ENCODE results near the gene LSM3. TPM values are rescaled to one million over a fixed set of nuclear protein-coding genes. Genes with fewer than 3 reads are reported as not detected.

LSM3 gene
- total RNA-seq, 2 experiments from 2014 or later, result 16.5 to 18.9 TPM

GRCh38 chr3:14138109-14138877 is 40.3 kb upstream of the LSM3 start:
- no peak overlapping the region for H3K27ac Mint-ChIP-seq
- no peak for ATAC-seq
- H3K4me1 Mint-ChIP-seq, result peaks cover 16% of the 10 kb centered on the region
- no peak for DNase-seq
- CTCF ChIA-PET, result no interaction called here
- H3K36me3 Mint-ChIP-seq, result peaks cover 15% of the 10 kb centered on the region
- H3K9me3 Mint-ChIP-seq (ENCODE audit: low read depth), result no peaks in the 10 kb centered on the region
- H3K4me3 Mint-ChIP-seq, result no peak overlapping the region
- no peaks in the 10 kb centered on the region for H3K27me3 Mint-ChIP-seq

DNA sequence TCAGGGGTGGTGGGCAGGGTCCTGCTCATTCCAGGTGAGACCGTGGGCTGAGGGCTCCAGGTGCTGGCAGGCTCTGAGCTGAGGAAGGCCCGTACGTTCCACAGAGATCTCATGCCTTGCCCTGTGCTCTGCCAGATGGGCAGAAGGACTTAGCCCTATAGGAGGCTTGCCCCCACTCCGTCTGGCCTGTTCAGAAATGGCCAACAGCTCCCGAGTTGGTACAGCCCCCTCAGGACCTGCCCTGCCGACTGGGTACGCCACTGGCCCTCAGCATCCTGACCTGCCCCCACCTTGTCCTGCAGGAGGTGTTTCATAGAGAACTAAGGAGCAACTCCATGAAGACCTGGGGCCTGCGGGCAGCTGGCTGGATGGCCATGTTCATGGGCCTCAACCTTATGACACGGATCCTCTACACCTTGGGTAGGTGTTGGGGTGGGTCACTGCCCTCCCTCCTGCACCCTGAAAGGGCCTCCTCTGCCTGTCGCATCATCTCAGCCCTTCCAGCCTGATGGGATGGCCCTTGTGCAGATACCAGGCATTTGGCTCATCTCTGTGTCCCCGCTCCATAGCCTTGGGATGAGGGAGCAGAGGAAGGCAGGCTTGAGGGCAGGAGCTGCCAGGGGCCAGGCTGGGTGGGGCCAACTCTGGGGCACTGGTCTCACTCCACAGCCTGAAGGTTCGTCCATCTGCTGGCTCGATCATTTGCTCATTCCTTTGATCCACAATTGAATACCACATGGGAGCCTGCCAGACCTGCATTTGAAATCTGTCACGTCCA is 39.5 kb upstream of the LSM3 start:
- Mint-ChIP-seq H3K36me3 (peaks cover 15% of the 10 kb centered on the region), H3K27me3 (no peaks in the 10 kb centered on the region), H3K27ac (no peak overlapping the region), H3K9me3 (ENCODE audit: low read depth) (no peaks in the 10 kb centered on the region), H3K4me1 (peaks cover 20% of the 10 kb centered on the region), H3K4me3 (no peak overlapping the region)
- CTCF ChIA-PET, result no interaction called here
- DNase-seq, result no peak
- no peak for ATAC-seq

DNA sequence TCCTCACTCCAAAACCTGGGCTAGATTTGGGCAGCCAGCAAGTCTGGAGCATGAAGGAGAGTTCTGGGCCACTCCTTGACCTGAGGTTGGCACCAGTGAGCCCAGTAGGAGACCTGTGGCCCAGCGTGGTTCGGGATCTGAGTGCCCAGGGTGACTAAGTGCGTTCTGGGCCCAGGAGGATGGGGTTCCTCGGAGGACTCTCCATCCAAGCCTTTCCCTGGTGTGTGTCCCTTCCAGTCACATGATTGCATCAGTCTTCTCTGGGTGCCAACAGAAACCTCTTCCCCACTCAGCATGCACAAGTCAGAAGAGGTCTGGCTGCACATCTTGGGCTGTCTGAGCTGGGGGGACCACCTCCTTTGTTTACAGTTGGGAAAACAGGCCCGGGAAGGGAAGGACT is 38.8 kb upstream of the LSM3 start:
- H3K4me1 Mint-ChIP-seq, result peaks cover 26% of the 10 kb centered on the region
- H3K36me3 Mint-ChIP-seq, result peaks cover 15% of the 10 kb centered on the region
- H3K4me3 Mint-ChIP-seq, result no peak overlapping the region
- CTCF ChIA-PET, result no interaction called here
- H3K27ac Mint-ChIP-seq, result no peak overlapping the region
- no peak for ATAC-seq
- no peak for DNase-seq
- no peaks in the 10 kb centered on the region for H3K27me3 Mint-ChIP-seq
- no peaks in the 10 kb centered on the region for H3K9me3 Mint-ChIP-seq (ENCODE audit: low read depth)

DNA sequence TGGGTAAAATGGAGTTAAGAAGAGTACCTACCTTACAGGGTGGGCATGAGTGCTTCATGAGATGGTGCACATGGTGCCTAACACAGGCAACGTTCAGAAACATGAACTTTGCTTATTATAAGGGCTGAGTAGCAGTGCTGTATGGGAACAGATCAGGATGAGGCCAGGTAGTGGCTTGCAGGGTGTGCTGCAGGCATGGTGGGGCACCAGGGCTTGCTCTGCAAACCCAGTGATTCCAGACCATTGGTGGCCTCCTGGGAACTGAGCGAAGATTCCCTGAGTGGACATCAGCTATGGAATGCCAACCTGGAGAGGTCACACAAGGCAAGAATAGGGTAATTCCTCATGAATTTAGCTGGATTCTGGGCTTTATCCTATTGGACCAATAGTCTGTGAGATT is 37.9 kb upstream of the LSM3 start:
- Mint-ChIP-seq H3K27ac (peak overlapping the region; percentile 58), H3K27me3 (no peaks in the 10 kb centered on the region), H3K4me3 (no peak overlapping the region), H3K4me1 (peaks cover 31% of the 10 kb centered on the region), H3K36me3 (peaks cover 13% of the 10 kb centered on the region), H3K9me3 (ENCODE audit: low read depth) (no peaks in the 10 kb centered on the region)
- ATAC-seq, result no peak
- CTCF ChIA-PET, result interaction anchor here (0.6 kb wide), 1 partner anchor 11 kb away, joined by 4 read pairs; no protein-coding TSS in a partner anchor
- DNase-seq, result no peak

DNA sequence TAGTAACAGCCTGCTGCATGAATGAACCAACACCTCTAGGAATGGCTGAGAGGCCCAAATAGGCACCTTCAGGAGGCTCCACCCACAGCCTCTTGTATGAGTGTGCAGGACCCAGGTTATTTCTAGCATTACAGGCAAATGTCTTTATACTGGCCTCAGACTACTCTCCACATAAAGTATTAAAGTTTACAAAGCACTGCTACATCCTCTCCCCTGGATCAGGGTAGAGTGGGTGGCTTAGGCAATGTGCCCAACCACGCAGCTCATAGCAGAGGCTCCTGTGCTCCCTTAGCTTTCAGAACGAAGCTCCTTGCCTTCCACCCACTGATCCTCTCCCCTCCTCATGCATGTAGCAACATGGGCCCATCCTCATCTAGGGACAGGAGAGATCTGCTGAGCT is 37.5 kb upstream of the LSM3 start:
- H3K36me3 Mint-ChIP-seq, result peaks cover 9% of the 10 kb centered on the region
- no peak overlapping the region for H3K27ac Mint-ChIP-seq

GRCh38 chr3:14141602-14142341 is 36.8 kb upstream of the LSM3 start:
- H3K4me1 Mint-ChIP-seq, result peaks cover 31% of the 10 kb centered on the region
- H3K36me3 Mint-ChIP-seq, result peaks cover 7% of the 10 kb centered on the region
- CTCF ChIA-PET, result interaction anchor here (0.7 to 1.5 kb wide), 3 partner anchors 17 to 120 kb away, joined by 3 to 4 read pairs (median 4); partner anchors contain the start of genes CHCHD4 and TMEM43
- H3K27ac Mint-ChIP-seq, result peak overlapping the region; percentile 85
- no peak overlapping the region for H3K4me3 Mint-ChIP-seq
- ATAC-seq (no peak), DNase-seq (no peak)
- H3K9me3 Mint-ChIP-seq (ENCODE audit: low read depth), result no peaks in the 10 kb centered on the region
- H3K27me3 Mint-ChIP-seq, result no peaks in the 10 kb centered on the region

More for the DNA sequence above, 37.5 kb upstream of the LSM3 start:
- Mint-ChIP-seq H3K4me1 (peaks cover 31% of the 10 kb centered on the region), H3K4me3 (no peak overlapping the region), H3K9me3 (ENCODE audit: low read depth) (no peaks in the 10 kb centered on the region), H3K27me3 (no peaks in the 10 kb centered on the region)
- ATAC-seq (no peak), DNase-seq (no peak)
- CTCF ChIA-PET, result interaction anchor here (0.7 kb wide), 1 partner anchor 16 kb away, joined by 4 read pairs; the partner anchor contains the start of genes CHCHD4 and TMEM43

- H3K27ac Mint-ChIP-seq, result peak overlapping the region; percentile 85
- no peaks in the 10 kb centered on the region for H3K27me3 Mint-ChIP-seq
- CTCF ChIA-PET, result interaction anchor here (1.1 to 1.5 kb wide), 4 partner anchors 21 to 258 kb away, joined by 3 to 4 read pairs (median 3); no protein-coding TSS in a partner anchor
- no peaks in the 10 kb centered on the region for H3K9me3 Mint-ChIP-seq (ENCODE audit: low read depth)
- DNase-seq, result no peak
- no peak for ATAC-seq
- H3K36me3 Mint-ChIP-seq, result peaks cover 7% of the 10 kb centered on the region
- no peak overlapping the region for H3K4me3 Mint-ChIP-seq
- H3K4me1 Mint-ChIP-seq, result peaks cover 31% of the 10 kb centered on the region
Observed at GRCh38 chr3:14142567-14143270, 35.9 kb upstream of the LSM3 start.

GRCh38 chr3:14143271-14144225 is 35.1 kb upstream of the LSM3 start:
- CTCF ChIA-PET, result interaction anchor here (1.2 to 1.7 kb wide), 7 partner anchors 18 to 259 kb away, joined by 3 to 18 read pairs (median 5); partner anchors contain the start of genes CHCHD4, LSM3, TMEM43 and XPC
- no peaks in the 10 kb centered on the region for H3K27me3 Mint-ChIP-seq
- no peak for DNase-seq
- H3K9me3 Mint-ChIP-seq (ENCODE audit: low read depth), result no peaks in the 10 kb centered on the region
- H3K4me3 Mint-ChIP-seq, result no peak overlapping the region
- H3K27ac Mint-ChIP-seq, result peak overlapping the region; percentile 91
- no peak for ATAC-seq
- peaks cover 31% of the 10 kb centered on the region for H3K4me1 Mint-ChIP-seq
- H3K36me3 Mint-ChIP-seq, result peaks cover 7% of the 10 kb centered on the region

- Mint-ChIP-seq H3K4me1 (peaks cover 31% of the 10 kb centered on the region), H3K36me3 (peaks cover 5% of the 10 kb centered on the region), H3K27ac (peak overlapping the region; percentile 91), H3K4me3 (peak overlapping the region; percentile 47), H3K27me3 (no peaks in the 10 kb centered on the region), H3K9me3 (ENCODE audit: low read depth) (no peaks in the 10 kb centered on the region)
- ATAC-seq (peak; percentile 90), DNase-seq (peak; percentile 85)
- CTCF ChIA-PET, result interaction anchor here (1.2 to 1.7 kb wide), 5 partner anchors 19 to 248 kb away, joined by 3 to 18 read pairs (median 6); partner anchors contain the start of genes CHCHD4, LSM3, TMEM43 and XPC
Observed at GRCh38 chr3:14144423-14145075, 34.1 kb upstream of the LSM3 start.

GRCh38 chr3:14145236-14145635 is 33.4 kb upstream of the LSM3 start:
- H3K27me3 Mint-ChIP-seq, result no peaks in the 10 kb centered on the region
- no peak overlapping the region for H3K4me3 Mint-ChIP-seq
- no peak for ATAC-seq
- H3K36me3 Mint-ChIP-seq, result peaks cover 5% of the 10 kb centered on the region
- DNase-seq, result no peak
- H3K4me1 Mint-ChIP-seq, result peaks cover 31% of the 10 kb centered on the region
- CTCF ChIA-PET, result interaction anchor here (0.7 to 1.7 kb wide), 8 partner anchors 20 to 261 kb away, joined by 3 to 18 read pairs (median 4); partner anchors contain the start of genes CHCHD4, LSM3, TMEM43 and XPC
- no peaks in the 10 kb centered on the region for H3K9me3 Mint-ChIP-seq (ENCODE audit: low read depth)
- peak overlapping the region; percentile 91 for H3K27ac Mint-ChIP-seq

- Mint-ChIP-seq H3K27ac (peak overlapping the region; percentile 70), H3K9me3 (ENCODE audit: low read depth) (no peaks in the 10 kb centered on the region), H3K36me3 (peaks cover 5% of the 10 kb centered on the region), H3K27me3 (no peaks in the 10 kb centered on the region), H3K4me1 (peaks cover 31% of the 10 kb centered on the region), H3K4me3 (no peak overlapping the region)
- peak; percentile 36 for DNase-seq
- CTCF ChIA-PET, result interaction anchor here (0.7 to 1.7 kb wide), 6 partner anchors 21 to 262 kb away, joined by 3 to 18 read pairs (median 4); partner anchors contain the start of genes CHCHD4 and TMEM43
- no peak for ATAC-seq
Observed at GRCh38 chr3:14145670-14146380, 32.8 kb upstream of the LSM3 start.
